Measurements from ENCODE around the gene SGF29.
"Not testable (repeated sequence)": the region's sequence is repeated elsewhere in the genome, so short reads cannot be mapped to it uniquely, and the experiment has no call there.

DNA sequence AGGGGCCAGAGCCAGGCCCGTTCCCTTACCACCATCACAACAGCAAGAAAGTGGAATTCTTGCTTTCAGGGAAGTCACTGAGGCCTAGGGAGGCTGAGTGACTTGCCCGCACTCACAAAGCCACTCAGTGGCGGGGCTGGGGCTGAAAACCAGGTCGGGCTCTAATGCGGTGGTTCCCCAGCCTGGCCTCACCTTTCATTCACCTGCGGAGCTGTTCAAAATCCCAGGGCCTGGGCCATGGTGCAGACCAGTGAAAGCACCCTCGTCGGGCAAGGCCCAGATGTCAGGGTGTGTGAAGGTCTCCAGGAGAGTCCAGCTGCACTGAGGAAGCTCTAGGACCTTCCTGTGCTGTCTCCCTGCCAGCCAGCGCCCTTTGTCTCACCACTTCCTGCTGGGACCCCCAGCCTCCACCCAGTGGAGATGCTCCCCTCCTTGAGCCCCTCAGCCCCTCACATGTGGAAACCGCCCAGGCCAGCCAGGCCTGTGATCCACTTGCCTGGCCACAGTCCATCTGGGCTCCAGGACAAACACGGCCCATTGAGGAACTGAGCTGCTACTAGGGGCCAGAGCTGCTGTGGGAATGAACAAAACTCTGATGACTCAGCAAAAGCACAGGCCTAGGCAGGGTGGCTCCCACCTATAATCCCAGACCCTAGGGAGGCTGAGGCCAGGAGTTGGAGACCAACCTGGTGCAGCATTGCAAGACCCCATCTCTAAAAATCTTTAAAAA, 55.3 kb downstream of the SGF29 start:
- TF ChIP-seq, protein P1, sequence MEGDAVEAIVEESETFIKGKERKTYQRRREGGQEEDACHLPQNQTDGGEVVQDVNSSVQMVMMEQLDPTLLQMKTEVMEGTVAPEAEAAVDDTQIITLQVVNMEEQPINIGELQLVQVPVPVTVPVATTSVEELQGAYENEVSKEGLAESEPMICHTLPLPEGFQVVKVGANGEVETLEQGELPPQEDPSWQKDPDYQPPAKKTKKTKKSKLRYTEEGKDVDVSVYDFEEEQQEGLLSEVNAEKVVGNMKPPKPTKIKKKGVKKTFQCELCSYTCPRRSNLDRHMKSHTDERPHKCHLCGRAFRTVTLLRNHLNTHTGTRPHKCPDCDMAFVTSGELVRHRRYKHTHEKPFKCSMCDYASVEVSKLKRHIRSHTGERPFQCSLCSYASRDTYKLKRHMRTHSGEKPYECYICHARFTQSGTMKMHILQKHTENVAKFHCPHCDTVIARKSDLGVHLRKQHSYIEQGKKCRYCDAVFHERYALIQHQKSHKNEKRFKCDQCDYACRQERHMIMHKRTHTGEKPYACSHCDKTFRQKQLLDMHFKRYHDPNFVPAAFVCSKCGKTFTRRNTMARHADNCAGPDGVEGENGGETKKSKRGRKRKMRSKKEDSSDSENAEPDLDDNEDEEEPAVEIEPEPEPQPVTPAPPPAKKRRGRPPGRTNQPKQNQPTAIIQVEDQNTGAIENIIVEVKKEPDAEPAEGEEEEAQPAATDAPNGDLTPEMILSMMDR (IDR thresholded peaks at IDR 0.05): not testable (repeated sequence)
- TF ChIP-seq POLR2AphosphoS5 (IDR thresholded peaks at IDR 0.05): not testable (repeated sequence)
